ENCODE data around the gene JARID2.
"Not testable (repeated sequence)": the region's sequence is repeated elsewhere in the genome, so short reads cannot be mapped to it uniquely, and the experiment has no call there.

JARID2 gene

GRCh38 chr6:15316754-15317153 lies 70.9 kb downstream of the JARID2 start:
- no peak for DNase-seq

- no peak for DNase-seq
Observed at GRCh38 chr6:15317251-15317650, 71.4 kb downstream of the JARID2 start.

GRCh38 chr6:15317934-15318902 lies 72.3 kb downstream of the JARID2 start:
- DNase-seq = no peak

GRCh38 chr6:15319677-15320076 lies 73.8 kb downstream of the JARID2 start:
- no peak for DNase-seq

GRCh38 chr6:15320693-15321092 lies 74.8 kb downstream of the JARID2 start:
- no peak for DNase-seq

- no peak for DNase-seq
Observed at GRCh38 chr6:15322184-15322583, 76.3 kb downstream of the JARID2 start.

GRCh38 chr6:15322781-15323536 lies 77.1 kb downstream of the JARID2 start:
- DNase-seq = no peak

GRCh38 chr6:15323611-15324010 lies 77.7 kb downstream of the JARID2 start:
- not testable (repeated sequence) for DNase-seq

- no peak for DNase-seq
Observed at GRCh38 chr6:15324427-15324985, 78.6 kb downstream of the JARID2 start.

- DNase-seq = no peak
Observed at GRCh38 chr6:15325540-15325955, 79.7 kb downstream of the JARID2 start.

- no peak for DNase-seq
Observed at GRCh38 chr6:15326067-15326614, 80.3 kb downstream of the JARID2 start.

GRCh38 chr6:15327271-15327670 lies 81.4 kb downstream of the JARID2 start:
- no peak for DNase-seq

- DNase-seq = no peak
Observed at GRCh38 chr6:15329197-15329671, 83.4 kb downstream of the JARID2 start.

GRCh38 chr6:15330174-15330944 lies 84.5 kb downstream of the JARID2 start:
- no peak for DNase-seq

GRCh38 chr6:15331143-15331542 lies 85.3 kb downstream of the JARID2 start:
- DNase-seq = no peak

GRCh38 chr6:15331629-15332251 lies 85.9 kb downstream of the JARID2 start:
- DNase-seq = no peak

- DNase-seq = no peak
Observed at GRCh38 chr6:15332446-15332845, 86.6 kb downstream of the JARID2 start.

GRCh38 chr6:15335385-15335784 lies 89.5 kb downstream of the JARID2 start:
- DNase-seq = no peak

GRCh38 chr6:15335916-15336315 lies 90.0 kb downstream of the JARID2 start:
- DNase-seq = no peak

- DNase-seq = no peak
Observed at GRCh38 chr6:15336900-15337560, 91.2 kb downstream of the JARID2 start.

GRCh38 chr6:15337582-15337981 lies 91.7 kb downstream of the JARID2 start:
- no peak for DNase-seq

Data from cortex of kidney (tissue), 1 donor.